HG03354 (cell line): ENCODE measurements around the gene PCNX3.

ENCODE experiments used
- ATAC-seq: cut with Tn5 transposase; IDR thresholded peaks from one replicate; pipeline ENCODE4 v1.9.1; 2021; ENCODE audit warnings: mild to moderate bottlenecking; ENCODE audit not compliant: unreplicated experiment, poor library complexity, severe bottlenecking

Gene PCNX3

DNA sequence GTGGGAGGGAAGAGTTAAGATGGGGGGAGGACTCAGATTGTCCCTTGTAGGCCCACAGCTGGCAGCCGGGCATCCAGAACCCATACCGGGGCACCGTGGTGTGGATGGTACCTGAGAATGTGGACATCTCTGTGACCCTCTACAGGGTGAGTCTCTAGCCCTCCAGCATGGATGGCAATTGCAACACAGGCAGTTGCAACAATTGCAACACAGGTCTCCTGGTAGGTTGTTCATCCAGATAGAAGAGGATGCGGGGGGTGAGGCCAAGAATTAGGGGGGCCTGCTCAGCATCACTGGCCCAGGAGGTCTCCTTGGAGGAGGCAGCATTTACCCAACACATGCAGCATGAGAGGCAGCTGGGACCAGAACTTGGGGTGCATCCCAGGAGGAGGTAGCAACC lies 36.3 kb upstream of the PCNX3 start:
- ATAC-seq = no peak

DNA sequence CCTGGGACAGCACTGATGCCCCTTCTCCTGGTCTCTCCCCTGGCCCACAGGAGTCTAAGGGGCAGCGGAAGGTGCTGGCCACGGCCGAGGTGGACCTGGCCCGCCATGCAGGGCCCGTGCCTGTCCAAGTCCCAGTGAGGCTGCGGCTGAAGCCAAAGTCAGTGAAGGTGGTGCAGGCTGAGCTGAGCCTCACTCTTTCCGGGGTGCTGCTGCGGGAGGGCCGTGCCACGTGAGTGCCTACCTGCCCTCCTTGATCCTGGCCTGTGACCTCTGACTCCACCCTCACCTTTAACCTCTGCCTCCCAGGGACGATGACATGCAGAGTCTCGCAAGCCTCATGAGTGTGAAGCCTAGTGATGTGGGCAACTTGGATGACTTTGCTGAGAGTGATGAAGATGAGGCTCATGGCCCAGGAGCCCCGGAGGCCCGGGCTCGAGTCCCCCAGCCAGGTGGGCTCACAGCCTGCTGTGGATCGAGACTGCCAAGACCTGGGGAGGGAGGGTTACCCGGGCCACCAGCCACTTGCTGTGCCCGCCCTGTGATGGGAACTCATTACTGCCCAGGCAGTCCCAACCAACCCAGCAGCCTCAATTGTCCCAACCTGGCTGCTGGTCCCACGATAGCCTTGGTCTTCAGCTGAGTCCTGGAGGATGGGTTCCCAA lies 35.4 kb upstream of the PCNX3 start:
- ATAC-seq = no peak

DNA sequence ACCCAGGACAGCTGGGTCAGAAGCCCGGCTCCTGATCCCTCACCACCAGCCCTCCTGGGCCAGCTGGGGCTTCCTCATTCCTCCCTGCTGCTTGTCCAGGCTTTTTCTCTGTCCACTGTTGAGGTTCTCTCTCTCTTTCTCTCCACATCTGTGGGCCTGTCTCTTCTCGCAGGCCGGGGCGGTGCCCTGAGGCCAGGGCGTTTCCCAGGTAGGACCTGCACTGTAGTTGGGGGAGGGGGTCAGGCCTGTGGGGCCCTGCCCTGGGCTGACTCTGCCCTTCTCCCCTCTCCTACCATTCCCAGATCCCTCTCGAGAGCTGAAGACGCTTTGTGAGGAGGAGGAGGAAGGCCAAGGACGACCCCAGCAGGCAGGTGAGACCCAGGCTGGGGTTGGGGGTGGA lies 34.8 kb upstream of the PCNX3 start:
- no peak for ATAC-seq

DNA sequence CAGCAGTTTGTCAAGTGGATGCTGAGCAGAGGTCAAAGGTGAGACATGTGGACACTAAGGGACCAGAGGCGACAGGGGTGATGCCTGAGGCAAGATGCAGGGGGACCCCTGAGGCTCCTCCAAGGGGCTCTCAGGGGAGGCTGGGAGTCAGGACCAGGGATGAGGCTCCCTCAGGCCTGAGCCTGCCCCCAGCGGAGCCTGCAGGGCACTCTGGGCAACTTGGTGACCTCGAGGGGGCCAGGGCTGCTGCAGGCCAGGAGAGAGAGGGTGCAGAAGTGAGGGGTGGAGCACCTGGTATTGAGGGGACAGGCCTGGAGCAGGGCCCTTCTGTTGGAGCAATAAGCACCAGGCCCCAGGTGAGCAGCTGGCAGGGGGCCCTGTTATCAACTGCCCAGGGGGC lies 33.6 kb upstream of the PCNX3 start:
- no peak for ATAC-seq

DNA sequence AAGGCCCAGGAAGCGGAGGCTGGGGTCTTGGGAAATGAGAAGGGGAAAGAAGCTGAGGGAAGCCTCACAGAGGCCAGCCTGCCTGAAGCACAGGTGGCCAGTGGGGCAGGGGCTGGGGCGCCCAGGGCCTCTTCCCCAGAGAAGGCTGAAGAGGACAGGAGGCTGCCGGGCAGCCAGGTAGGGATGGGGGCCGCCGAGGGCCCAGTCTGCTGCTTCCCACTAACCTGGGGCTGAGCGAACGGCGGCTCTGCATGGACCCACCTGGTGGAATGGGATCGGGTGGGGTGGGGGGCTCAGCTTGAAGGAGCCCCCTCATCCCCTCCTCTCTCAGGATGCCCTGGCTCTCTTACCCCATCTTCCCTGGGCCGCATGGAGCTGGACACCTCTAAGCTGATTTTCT lies 32.0 kb upstream of the PCNX3 start:
- no peak for ATAC-seq

DNA sequence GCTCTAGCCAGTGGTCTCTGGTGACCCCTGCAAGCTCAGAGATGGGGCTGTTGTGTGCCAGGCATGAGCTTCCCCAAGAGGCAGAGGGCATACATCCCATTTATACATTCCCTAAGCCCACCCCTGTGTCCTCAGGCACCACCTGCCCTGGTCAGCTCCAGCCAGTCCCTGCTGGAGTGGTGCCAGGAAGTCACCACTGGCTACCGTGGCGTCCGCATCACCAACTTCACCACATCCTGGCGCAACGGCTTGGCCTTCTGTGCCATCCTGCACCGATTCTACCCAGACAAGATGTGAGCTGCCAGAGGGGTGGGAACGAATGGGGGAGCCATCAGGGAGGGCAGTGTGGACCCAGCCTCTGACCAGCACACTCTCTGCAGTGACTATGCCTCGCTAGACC lies 31.5 kb upstream of the PCNX3 start:
- no peak for ATAC-seq

DNA sequence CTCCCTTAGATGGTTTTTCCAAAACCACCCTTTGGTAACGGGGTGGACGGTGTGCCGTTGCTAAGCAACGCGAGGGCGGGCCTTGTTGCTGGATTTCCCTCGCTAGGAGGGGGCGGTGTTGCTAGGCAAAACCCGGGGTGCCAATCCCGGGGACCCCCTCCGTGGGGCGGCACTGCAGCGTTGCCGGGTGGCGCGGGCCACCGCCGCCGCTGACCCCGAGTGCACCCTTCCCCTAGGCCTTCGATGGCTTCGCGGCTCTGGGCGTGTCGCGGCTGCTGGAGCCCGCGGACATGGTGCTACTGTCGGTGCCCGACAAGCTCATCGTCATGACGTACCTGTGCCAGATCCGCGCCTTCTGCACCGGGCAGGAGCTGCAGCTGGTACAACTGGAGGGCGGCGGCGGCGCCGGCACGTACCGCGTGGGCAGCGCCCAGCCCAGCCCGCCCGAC lies 30.8 kb upstream of the PCNX3 start:
- ATAC-seq = no peak

DNA sequence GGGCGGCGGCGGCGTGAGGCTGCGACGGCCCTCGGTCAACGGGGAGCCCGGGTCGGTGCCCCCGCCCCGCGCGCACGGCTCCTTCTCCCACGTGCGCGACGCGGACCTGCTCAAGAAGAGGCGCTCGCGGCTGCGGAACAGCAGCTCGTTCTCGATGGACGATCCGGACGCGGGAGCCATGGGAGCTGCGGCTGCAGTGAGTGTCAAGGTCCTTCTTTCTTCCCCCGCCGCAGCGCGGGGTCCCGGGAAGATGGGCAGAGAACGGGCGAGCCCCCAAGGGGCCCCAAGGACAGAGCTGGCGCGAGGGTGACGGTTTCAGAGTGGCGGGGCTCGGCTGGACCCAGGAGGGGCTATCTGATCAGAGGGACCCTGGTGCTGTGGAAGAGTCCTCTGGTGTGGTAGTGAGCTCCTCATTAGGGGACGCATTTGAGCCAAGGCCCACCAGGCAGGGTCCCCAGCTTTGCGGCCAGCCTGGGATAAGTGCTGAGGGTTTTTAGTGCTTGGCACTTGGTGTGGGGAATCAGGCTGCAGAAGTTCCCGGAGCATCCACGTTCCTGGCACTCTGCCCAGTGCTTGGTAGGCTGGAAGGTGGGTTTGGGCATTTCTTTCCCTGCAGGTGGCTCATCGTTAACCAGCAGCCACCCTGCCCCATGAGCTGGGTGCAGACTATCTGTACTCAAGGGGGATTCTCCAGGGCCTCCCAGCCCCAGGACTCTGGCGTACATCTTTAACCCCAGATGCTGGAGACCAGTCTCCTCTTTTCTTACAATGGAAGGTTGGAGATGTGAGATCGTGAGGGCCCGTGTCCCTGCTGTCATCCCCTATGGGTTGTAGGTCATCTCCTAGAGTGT lies 30.0 kb upstream of the PCNX3 start:
- ATAC-seq = no peak

DNA sequence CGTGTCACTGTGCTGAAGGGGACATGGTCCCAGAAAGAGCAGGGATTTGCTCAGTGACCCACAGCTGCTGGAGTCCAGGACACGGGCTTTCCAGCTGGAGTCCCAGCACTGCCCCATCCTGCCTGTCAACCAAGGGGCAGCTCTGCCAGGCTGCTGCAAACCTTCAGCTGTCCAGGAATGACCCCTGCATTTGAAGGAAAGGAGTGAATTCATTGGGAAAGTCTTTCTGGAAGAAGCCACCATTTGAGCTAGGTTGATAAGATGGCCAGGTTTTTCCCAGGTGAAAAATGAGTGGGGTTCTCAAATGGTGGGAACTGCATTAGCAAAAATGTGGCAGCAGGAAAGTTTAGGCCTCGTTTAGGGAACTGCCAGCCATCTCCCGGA lies 29.3 kb upstream of the PCNX3 start:
- no peak for ATAC-seq

DNA sequence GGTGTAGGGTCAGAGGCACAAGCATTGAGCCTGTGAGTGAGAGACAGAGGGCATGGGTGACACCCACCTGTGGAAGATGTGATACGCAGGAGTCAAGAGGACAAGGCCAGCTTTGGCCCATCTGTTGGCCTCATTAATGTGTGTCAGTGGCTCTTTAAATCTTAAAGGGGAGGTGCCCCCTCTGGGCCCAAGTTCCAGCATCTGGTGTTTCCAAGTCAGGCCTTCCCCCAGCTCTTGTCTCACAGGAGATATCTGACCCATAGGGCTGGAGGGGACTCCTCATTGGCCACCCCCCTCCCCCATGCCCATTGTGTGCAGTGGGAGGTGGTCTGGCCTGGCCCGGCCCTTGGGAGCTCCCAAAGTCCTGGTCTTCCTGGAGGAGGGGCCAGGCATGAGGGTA lies 28.9 kb upstream of the PCNX3 start:
- no peak for ATAC-seq

DNA sequence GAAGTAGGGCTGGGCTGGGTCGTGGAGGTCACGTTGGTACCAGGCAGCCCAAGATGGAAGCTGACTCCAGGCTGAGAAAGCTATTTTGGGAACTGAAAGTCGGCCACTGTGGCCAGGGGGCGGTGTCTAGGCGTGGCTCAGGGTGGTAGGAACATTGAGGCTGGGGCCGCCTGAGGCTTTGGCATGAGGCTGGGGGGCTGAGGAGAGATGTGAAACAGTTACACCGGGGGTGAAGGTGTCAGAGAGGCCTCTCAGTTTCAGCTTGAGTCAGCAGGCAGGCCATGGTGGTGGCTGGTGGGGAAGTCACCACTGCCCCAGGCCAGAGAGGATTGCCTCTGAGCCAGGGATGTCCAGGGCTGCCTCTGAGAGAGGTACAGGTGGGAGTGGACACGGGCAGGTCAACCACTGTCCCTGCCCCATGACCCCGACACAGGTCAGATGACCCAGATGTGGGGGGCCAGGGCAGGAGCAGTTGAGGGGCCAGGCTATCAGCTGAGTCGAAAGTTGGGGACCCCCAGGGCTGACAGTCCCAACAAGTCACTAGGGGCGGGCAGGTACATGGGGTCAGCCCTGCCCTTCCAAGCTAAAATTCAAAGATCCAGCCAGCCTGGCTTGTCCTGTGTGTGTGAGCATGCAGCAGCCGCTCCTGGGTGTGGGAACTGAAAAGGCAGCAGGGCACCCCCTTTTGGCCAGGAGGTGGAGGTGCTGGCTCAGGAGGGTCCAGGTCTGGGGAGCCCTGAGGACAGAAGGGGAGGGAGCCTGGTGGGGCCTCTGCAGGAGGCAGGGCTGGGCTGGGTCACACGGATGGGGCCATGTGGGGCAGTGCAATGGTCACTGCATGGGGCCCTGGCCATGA lies 27.1 kb upstream of the PCNX3 start:
- ATAC-seq = peak; percentile 82

DNA sequence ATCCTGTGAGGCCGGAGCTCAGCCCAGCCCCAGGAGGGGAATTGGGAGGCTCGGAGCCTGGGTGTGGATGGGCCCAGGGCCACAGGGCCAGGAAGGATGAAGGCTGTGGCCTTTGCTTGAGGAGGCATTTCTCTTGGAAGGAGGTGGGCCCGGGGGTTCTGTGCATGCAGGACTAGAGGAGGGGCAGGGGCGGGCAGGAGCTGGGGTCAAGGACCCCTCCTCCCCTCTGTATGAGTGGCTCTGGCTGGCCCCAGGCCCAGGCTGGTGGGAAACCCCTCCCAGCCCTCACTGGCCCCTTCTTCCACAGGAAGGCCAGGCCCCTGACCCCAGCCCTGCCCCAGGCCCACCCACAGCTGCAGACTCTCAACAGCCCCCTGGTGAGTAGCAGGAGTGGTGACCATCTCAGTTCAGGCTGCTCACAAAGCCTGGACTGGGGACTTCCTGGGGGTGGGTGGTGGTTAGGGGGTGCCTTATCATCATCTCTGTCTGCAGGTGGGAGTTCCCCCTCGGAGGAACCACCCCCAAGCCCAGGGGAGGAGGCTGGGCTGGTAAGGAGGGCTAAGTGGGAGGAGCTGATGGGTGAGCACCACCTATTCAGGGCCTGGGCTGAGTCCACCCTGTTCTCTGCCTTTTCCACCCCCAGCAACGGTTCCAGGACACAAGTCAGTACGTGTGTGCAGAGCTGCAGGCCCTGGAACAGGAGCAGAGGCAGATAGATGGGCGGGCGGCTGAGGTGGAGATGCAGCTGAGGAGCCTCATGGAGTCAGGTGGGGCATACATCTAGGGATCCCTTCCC lies 25.9 kb upstream of the PCNX3 start:
- ATAC-seq = no peak

DNA sequence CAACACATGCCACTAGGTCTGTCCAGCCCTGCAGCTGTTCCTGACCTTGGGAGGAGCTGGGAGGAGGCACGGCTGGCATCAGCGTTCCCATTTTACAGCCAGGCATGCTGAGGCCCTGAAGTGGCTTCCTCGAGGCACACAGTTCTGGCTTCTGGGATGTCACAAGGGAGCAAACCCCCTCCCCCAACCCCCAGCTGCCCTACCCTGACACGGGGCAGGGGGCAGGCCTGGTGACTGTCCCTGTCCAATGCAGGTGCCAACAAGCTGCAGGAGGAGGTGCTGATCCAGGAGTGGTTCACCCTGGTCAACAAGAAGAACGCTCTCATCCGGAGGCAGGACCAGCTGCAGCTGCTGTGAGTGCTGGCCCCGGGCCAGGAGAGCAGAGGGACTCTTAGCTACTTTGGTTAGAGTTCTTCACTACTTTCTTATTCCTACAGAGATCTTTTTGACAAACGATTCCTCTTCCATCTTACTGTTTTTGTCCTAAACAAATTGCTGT lies 25.3 kb upstream of the PCNX3 start:
- no peak for ATAC-seq

DNA sequence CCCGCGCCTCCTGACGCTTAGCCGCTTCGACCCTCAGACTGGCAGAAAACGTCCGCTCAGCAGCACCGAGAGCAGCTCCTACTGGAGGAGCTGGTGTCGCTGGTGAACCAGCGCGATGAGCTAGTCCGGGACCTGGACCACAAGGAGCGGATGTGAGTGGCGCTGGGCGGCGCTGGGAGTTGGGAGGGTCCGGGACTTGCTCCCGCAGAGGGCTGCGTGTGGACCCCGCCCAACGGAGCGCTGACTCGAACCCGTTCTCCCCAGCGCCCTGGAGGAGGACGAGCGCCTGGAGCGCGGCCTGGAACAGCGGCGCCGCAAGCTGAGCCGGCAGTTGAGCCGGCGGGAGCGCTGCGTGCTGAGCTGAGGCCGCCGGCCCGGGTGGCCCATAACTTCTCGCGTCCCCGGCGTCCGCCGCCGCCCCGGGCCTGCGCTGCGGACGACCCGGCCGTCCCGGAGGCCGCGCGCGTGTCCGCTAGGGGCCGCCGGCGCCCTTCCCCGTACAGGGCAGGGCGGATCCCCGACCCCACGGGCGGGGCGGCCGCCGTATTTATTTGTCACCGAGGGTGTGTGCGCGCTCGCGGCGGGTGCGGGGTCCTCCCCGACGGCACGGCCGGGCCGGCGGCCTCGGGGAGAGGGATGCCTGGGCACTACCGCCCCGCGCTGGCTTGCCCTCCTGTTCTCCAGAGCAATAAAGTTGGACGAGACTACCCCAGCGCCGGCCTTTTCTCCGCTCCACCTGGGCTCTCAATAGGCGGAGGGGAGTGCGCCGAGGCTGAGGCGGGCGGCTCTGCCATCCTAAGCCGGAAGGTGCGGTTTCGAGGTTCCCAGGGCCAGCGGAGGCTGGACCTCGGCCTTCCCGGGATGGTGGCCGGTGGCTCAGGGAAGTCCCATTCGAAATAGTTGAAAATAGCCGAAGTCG lies 23.4 kb upstream of the PCNX3 start:
- no peak for ATAC-seq

DNA sequence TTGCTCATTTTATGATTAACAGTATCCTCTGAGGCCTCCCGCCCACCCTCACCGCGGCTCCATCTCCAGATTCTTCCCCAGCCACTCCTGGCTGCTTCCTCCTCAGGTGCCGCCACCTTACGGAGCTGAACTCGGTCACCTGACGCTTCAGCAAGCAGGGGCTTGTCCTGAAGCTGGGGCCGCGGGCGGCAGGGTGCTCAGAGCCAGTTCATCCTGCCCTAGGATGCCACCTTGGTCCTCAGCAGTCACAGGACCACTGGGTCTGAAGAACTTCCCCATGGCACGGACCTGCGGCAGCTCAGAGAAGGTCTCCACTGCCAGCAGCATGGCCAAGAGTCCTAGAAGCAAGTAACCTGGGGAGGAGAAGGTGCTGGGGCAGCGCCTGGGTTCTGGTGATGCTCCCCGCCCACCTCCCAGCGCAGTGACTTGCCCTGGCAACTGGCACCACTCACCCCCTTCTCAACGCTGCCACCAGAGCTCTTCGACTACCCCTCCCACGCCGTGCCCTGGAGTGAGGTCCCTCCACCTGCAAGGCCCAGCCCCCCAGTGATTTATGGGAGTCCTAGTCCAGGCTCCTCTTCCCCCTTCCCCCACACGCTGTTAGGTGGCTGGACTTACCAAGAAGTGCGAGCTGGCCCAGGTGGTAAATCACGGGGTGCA lies 22.6 kb upstream of the PCNX3 start:
- no peak for ATAC-seq

DNA sequence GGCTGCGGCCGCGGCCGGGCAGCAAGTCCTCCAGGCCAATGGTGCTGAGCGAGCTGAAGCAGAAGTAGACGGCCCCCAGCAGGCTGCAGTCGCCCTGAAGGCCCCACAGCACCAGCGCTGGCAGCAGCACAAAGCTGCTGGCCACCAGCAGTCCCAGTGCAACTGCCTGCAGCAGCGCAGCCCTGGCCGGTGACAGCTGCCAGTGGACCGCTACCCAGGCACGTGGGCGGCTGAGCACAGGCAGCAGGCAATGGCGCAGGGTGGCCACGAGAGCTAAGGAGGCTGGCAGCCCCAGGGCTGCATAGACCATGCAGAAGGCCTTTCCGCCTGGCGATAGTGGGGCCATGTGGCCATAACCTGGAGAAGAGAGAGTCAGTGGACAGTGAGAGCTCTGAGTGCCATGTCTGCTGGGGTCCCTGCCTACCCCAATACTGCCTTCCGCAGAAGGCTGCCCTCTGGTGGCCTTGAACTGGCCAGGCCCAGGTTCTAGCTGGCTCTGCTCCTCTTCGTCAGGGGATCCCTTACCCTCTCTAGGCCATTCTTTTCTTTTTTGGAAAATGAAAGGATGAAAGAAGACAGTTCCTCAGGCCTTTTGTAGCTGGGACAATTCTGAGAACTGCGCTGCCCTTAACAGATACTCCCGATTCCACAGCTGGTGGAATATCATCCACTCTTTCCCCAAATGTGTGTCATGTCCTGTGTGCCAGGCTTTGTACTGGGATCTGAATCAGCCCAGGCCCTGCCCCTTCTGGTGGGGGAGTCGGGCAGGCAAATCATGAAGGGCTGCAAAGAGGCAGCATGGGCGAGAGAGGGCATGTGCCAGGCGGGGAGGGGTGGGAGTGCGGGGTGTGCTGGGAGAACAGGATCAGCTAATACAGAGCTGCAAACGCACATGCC lies 21.8 kb upstream of the PCNX3 start:
- ATAC-seq = no peak

DNA sequence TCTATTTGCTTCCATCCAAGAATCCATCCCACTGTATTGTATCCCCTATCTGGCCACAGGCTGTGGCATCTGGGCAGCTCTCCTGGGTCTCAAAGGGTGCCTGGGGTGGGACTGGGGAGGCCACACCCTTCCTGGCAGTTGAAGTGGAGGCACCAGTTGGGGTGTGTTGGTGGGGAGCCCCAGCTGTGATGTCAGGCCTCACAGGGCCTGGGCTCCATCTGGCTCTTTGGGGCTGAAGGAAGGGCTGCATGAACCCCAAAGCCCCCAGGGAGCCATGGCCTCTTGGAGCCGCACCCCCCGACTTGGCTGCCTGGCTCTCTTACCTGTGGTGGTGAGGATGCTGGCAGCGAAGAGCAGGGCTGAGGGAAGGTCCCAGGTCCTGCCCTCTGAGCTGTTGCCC lies 20.4 kb upstream of the PCNX3 start:
- ATAC-seq = no peak
